Activated effector memory CD4-positive, alpha-beta T cell treated with Interleukin-2 at 50 U/mL for 16 hours (primary cell): ENCODE results near the gene EDEM1.
"Not testable (repeated sequence)": the region's sequence is repeated elsewhere in the genome, so short reads cannot be mapped to it uniquely, and the experiment has no call there.

ENCODE experiments used
- DNase-seq: peaks from one replicate; pipeline ENCODE4 v3.0.0-alpha.2; 2020

Gene EDEM1

DNA sequence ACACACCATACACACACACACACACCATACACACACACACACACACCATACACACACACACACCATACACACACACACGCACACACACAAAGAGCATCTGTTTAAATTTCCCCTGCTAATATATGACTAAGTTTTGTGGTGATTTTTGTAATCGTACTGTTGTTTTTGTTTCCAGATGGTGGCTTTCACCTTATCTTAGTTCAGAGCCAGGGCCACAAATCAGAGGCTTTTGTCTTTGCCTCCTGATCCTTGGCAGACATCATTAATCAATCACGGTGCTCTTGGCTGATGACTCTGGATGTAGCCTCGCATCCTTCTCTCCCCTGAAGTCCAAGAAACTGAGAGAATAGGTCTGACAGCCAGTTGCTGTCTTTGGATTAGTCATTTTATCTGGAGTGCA, 52.1 kb downstream of the EDEM1 start:
- DNase-seq, result no peak

DNA sequence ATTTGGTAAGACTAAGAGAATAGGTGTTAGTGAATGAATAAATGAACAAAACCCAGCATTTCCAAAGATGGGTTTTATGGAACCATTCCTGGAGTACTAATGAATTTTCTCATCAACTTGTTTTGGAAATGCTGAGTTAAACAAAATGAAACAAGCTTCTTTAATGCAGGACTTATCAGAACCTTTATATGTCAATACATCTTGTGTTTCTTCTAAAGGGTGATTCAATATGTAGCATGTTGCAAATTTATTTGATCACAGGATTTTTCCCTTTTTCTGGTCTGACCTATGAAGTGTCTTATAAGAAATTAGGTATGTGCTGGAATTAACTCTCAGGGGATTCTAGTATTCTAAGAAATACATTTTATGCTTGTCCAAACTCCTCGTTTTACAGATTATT, 53.2 kb downstream of the EDEM1 start:
- no peak for DNase-seq

DNA sequence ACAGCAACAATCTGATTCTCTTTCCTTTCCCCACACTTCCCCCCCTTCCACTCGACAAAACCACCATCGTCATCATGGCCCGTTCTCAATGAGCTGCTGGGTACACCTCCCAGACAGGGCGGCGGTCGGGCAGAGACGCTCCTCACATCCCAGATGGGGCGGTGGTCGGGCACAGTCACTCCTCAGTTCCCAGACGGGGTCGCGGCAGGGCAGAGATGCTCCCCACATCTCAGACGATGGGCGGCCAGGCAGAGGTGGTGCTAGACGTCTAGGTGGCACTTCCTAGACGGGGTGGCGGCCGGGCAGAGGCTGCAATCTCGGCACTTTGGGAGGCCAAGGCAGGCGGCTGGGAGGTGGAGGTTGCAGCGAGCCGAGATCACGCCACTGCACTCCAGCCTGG, 55.3 kb downstream of the EDEM1 start:
- DNase-seq, result not testable (repeated sequence)

DNA sequence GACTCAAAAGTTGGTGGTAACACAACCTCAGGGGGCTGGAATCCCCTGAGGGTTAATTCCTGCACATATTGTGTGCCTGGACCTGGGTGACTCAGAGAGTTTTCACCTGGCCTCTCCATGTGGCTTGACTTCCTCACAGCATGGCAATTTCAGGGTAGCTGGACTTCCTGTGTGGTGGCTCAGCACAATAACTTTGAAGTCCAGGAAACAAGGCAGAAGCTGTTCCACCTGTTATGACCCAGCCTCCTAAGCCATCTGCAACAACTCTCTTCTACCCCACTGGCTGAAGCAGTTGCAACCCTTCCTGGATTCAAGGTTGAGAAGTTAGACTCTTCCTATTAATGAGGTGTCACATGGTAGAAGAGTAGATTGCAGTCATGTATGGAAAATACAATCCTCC, 58.4 kb downstream of the EDEM1 start:
- no peak for DNase-seq

DNA sequence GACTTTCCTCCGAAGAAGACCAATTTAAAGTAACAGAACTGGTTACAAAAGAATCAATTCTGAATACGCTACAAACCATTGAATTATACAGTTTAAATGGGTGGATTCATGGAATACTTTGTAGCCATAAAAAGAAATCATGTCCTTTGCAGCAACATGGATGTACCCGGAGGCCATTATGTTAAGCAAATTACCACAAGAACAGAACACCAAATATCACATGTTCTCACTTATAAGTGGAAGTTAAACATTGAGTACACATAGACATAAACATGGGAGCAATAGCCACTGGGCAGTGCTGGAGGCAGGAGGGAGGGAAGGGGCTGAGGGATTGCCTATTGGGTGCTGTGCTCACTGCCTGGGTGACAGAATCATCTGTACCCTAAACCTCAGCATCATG, 61.3 kb downstream of the EDEM1 start:
- DNase-seq, result no peak

DNA sequence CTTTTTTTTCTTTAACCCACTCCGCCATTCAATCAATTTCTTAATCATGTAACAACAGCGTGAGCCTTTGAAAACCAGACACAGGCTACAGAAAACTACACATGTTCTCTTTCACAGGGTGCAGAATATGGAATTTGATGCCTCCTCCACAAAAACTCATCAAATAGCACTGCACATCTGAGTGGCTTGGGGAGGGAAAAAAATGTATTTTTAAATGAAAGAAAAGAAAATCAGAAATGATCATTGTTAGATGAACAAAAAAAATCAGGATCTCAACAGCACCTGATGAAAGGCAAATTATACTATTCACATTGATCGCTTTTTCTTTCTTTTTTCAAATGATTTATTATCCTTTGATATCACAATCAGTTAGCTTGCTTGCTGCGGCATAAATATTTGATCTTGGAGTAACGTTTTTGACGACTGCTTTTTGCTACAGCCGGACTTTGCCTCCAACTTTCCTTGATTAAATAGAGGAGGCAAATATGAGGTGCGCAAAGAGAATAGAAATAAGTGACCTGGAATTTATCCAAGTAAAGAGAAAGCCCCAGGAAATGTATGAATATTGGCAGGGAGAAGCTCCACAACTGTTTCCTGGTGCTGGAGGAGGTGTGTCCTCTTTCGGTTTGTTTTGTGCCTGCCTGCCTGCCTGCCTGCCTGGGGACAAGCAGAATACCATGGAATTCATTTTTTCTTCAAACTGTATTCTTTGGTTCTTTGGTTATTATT, 63.1 kb downstream of the EDEM1 start:
- DNase-seq, result no peak

DNA sequence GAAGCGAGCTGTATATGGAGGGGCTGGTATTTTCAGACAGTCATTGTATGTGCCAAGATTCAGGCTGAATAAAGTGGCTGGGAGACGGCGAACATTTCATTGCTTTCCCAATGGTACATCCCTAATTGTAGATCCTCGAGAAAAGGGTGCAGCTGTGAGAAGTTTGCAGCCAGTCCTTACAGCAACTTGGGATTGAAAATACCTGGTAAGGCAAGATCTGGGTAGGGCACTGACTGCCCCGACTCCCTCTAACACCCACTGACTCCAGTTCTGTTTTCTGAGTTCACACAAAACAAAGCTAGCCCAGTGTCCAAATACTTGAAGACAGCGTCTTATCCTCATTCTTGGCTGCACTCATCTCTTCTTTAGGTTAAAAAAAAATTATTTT, 63.7 kb downstream of the EDEM1 start:
- DNase-seq, result no peak

DNA sequence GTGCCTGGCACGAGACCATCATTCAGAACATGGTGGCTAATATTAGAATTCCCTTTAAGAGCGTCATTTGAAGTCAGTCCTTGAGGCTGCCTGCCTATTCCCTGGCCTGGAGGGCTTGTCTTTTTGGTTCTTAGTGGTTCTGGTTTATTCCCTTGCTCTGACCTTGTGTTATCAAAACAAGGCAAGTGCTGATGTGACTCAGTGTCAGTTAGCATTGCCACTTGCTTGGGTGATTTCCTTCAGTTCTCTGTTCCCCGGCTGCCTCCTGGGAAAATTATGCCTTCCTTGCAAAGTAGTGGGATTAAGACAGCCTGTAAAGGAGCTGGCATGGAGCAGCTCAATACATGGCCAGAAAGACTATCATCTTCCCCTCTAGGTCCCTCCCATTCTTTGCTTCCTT, 64.6 kb downstream of the EDEM1 start:
- DNase-seq, result no peak

DNA sequence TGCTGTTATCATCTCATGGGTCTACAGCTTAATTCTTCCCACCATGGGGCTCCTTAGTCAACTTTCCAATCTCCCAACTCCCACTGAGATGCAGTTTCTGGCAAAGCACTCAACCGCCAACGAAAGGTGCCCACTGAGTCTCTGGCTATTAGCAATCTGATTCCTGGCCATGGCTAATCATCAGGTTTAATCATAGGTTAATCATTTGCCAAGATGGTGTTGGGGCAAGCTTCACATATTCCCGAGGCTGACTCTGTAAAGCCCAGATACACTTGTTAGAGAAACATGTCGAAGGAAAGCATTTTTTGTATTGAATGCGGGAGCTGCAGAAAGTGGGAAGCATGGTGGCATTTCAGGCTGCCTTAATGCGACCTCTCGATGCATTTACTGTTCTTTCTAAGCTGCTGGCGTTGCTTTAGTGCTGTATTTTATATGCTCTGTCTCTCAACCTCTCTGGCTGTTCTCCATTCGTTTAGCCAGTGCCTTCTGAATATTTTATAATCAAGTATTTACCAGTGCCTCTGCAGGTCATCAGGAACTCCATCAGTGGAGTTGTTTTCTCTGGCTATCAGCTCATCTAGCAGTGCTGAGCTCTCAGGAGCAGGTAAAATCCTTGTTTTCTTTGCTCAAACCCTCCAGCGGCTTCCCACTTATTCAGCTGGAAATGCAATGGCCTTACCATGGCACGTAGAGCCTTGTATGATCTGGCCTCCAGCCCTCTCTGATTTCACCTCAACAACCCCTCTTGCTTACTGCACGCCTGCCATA, 67.0 kb downstream of the EDEM1 start:
- no peak for DNase-seq

DNA sequence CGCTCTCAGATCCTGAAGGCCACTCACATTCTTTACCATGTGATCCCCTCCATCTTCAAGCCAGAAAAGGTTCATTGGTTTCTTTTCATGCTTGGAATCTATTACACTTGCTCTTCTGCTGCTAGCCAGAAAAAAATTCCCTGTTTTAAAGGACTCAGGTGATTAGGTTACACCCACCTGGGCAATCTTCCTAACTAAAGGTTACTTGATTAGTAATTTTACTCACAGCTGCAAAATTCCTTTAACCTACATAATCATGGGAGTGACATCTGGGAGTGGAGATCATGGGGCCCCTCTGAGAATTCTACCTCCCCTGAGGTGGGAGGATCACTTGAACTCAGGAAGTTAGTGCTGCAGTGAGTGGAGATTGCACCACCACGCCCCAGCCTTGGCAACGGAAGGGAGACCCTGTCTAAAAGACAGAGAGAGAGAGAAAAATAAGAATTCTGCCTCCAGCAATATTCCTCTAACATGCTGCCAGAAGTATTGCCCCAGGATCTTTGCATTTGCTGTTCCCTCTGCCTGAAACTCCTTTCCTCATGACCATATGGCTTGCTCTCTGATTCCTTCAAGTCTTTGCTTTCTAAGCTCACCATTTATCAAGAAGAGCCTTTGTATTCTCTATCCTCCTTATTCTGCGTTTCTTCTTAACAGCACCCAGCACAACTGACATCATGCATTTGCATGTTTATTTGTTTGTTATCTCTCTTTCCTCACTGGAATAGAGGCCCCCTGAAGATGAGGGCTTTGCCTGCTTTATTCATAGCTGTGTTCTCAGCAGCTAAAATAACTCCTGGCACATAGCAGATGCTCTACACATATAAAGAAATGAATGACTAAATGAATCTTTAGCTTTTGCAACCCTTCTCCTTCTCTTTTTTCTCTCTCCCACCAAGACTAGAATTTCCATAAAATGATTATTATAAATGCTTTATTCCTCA, 68.2 kb downstream of the EDEM1 start:
- DNase-seq, result no peak

DNA sequence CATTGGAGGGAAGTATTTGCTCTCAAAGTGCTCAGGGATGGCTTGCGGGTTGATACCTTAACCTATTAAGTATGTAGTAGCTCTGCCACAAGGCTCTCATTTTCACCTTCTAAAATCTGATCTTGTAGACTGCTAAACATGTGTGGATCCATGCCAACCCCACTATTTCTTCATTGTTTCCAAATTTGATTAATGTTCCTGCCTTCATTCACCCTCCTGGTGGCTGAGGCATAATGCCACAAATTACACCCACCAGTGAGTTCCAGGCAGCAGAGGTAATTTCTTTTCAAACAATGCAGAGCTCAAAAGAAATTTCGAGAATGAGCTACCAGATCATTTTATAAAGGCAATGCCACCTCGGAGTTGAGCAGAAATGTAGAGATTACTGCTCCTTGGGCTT, 71.0 kb downstream of the EDEM1 start:
- no peak for DNase-seq

DNA sequence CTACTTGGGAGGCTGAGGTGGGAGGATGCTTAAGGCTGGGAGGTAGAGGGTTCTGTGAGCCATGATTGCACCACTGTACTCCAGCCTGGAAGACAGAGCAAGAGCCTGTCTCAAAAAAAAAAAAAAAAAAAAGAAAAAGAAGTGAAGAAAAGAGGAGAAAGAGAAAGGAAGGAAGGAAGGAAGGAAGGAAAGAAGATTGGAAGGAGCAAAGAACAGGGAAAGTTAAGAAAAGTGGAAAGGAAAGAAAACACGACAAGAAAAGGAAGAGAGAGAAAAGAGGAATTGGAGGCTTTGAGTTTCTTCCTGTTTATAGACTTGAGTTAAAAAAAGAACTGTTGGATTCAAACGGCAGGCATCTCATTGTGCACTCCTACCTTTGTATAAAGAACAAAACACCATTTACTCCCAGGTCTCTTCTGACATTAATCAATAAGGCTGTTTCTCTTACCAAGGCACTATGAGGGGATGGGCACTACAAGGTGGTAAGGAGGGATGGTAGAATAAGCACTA, 73.5 kb downstream of the EDEM1 start:
- DNase-seq, result no peak

DNA sequence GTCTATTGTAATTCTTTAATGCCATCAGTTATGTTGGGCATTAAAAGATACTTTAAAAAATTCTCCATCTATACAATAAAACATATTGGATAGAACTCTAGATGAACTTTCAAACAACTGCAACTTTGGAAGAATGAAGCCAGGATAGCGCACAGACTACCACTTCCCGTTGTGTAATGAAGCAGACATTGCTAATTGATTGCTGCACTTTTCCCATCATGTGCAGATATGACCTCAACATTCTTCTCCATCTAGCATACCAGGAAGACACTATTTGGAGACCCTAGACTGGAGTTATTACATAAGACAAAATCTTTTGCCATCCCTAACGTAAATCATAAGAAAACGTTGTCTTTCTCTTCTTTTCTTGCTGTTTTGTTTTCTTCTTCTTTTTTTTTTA, 75.0 kb downstream of the EDEM1 start:
- no peak for DNase-seq

DNA sequence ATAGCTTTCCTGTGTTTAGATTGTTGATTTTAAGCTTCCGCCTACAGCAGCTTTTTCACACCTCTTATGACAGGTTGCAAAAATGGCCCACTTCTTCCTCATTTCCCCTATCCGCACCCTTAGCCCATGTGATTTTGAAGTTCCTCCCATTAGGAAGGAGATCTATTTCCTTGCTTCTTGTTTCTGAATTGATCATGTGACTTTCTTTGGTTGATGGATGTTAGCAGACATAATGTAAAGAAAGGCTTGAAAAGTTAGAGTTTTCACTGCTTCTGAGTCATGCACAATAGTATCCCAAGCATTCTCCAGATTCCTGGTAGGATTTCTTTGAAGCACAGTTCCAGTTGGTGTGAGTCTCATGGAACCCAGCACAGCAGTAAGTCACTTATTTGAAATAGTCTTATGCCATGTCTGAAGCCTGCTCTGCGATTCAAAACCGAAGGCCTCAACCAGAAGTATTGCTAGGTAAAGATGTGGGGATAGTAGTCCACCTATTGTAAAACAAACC, 76.6 kb downstream of the EDEM1 start:
- DNase-seq, result no peak

DNA sequence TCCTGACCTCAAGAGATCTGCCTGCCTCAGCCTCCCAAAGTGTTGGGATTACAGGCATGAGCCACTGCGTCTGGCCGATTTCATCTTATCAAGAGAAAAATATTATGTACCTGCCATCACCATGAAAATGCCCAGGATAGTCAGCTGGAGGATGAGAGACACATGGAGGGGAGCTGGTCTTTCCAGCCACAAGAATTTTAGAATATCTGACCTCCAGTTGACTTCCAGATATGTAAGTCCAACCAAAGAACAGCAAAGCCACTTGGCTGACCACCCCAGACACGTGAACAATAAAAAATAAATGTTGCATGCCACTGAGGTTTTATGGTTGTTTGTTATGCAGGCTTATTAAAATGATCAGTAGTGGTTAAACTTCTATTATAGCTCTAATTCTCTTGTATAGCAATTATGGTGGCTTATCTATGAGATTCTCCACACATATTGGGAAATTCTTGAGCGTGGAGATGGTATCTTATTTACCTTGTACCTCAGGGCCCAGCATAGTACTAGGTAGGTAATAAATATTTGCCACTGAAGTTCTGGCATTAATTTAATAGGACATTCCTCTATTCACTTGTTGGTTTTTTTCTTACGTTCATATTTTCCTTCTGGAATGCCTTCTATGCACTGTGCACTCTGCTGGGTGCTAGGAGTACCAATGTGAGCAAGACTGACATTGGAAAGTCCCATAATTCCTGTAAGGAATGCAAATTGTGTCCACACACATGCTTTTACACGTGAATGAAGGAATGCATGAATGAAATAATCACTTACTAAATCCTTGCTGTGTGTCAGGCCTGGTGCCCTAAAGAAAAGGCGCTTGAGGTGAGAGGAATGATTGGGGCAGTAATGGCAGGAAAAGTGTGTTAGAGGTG, 77.6 kb downstream of the EDEM1 start:
- DNase-seq, result no peak

DNA sequence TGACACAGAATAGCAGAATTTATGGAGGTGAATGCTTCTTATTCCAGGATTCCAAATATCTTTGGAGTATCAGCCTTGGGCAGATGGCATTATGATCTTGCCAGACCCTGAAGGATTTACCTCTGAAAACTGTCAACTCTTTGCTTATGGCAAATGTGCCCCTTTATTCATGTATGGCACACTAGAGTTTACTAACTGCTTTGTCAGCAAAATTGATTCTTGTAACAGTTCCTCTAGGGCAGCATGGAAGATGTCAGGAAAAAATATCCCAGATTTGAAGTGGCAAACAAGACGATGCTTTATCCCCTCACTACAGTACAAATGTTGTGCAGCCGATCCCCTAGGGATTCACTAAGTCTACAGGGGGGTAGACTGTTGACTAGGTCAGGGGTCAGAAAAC, 79.7 kb downstream of the EDEM1 start:
- DNase-seq, result no peak

DNA sequence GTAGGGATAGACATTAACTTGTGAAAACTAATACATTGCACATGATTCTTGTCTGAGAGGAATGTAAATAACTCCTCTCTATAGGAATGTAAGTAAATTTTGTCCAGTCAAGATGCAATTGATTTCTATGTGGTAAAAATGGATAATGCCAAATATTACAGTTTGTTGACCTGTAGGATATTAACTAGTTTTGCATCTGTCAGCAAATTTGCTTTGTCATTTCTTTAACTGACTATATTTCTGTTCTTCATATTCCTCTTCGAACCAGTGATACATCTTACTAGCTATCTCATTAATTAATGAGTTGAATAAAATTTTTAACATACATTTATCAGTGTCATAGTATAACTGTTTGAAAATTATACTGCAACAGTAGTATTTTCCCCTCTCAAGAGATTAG, 80.4 kb downstream of the EDEM1 start:
- no peak for DNase-seq
